ENCODE results near the gene KIF13A. TPM values are rescaled to one million over a fixed set of nuclear protein-coding genes. Genes with fewer than 3 reads are reported as not detected.

Gene KIF13A
- total RNA-seq, 2 experiments from 2014 or later = 0.91 to 1.4 TPM

- Mint-ChIP-seq H3K36me3 (ENCODE audit: low read depth) (no peaks in the 10 kb centered on the region), H3K27ac (no peak overlapping the region), H3K9me3 (no peaks in the 10 kb centered on the region), H3K27me3 (peaks cover 10% of the 10 kb centered on the region), H3K4me1 (ENCODE audit: low read depth) (no peaks in the 10 kb centered on the region), H3K4me3 (no peak overlapping the region)
- H3K27me3 ChIP-seq (ENCODE audit: control insufficient read depth in 1 of 2, insufficient read depth in 2 of 2, low read length in 2 of 2) = no peaks in the 10 kb centered on the region
- H3K4me1 ChIP-seq (ENCODE audit: insufficient read depth, low read length) = no peaks in the 10 kb centered on the region
- no peak overlapping the region for H3K4me3 ChIP-seq (ENCODE audit: low read length)
- H3K9me3 ChIP-seq (ENCODE audit: control insufficient read depth in 1 of 2, insufficient read depth in 1 of 2, low read length in 2 of 2) = no peaks in the 10 kb centered on the region
- DNase-seq (no peak), ATAC-seq (ENCODE audit: poor library complexity) (no peak)
- CTCF ChIA-PET = no interaction called here
- POLR2A ChIA-PET = no interaction called here
- TF ChIP-seq CTCF (IDR thresholded peaks at IDR 0.05) = no peak
- H3K36me3 ChIP-seq (ENCODE audit: insufficient read depth, low read length) = no peaks in the 10 kb centered on the region
- intact Hi-C loops (cut with DNase I, micrococcal nuclease) = no loop called here
- H3K27ac ChIP-seq (ENCODE audit: low read depth in 1 of 2, low read length in 2 of 2) = no peak overlapping the region
Measured at GRCh38 chr6:17836293-17836692, 151.1 kb downstream of the KIF13A start.

- Mint-ChIP-seq H3K27ac (no peak overlapping the region), H3K4me3 (no peak overlapping the region), H3K36me3 (ENCODE audit: low read depth) (no peaks in the 10 kb centered on the region), H3K4me1 (ENCODE audit: low read depth) (no peaks in the 10 kb centered on the region), H3K27me3 (peaks cover 12% of the 10 kb centered on the region), H3K9me3 (no peaks in the 10 kb centered on the region)
- POLR2A ChIA-PET = no interaction called here
- intact Hi-C loops (cut with DNase I, micrococcal nuclease) = no loop called here
- no peaks in the 10 kb centered on the region for H3K36me3 ChIP-seq (ENCODE audit: insufficient read depth, low read length)
- ATAC-seq (ENCODE audit: poor library complexity) (no peak), DNase-seq (no peak)
- no peaks in the 10 kb centered on the region for H3K4me1 ChIP-seq (ENCODE audit: insufficient read depth, low read length)
- H3K27me3 ChIP-seq (ENCODE audit: control insufficient read depth in 1 of 2, insufficient read depth in 2 of 2, low read length in 2 of 2) = no peaks in the 10 kb centered on the region
- no peak overlapping the region for H3K4me3 ChIP-seq (ENCODE audit: low read length)
- CTCF ChIA-PET = no interaction called here
- TF ChIP-seq CTCF (IDR thresholded peaks at IDR 0.05) = no peak
- no peaks in the 10 kb centered on the region for H3K9me3 ChIP-seq (ENCODE audit: control insufficient read depth in 1 of 2, insufficient read depth in 1 of 2, low read length in 2 of 2)
- no peak overlapping the region for H3K27ac ChIP-seq (ENCODE audit: low read depth in 1 of 2, low read length in 2 of 2)
Measured at GRCh38 chr6:17835784-17836183, 151.7 kb downstream of the KIF13A start.

- Histone ChIP-seq H3K9me3 (ENCODE audit: control insufficient read depth in 1 of 2, insufficient read depth in 1 of 2, low read length in 2 of 2) (no peaks in the 10 kb centered on the region), H3K27ac (ENCODE audit: low read depth in 1 of 2, low read length in 2 of 2) (no peak overlapping the region), H3K4me3 (ENCODE audit: low read length) (no peak overlapping the region), H3K36me3 (ENCODE audit: insufficient read depth, low read length) (no peaks in the 10 kb centered on the region), H3K27me3 (ENCODE audit: control insufficient read depth in 1 of 2, insufficient read depth in 2 of 2, low read length in 2 of 2) (no peaks in the 10 kb centered on the region), H3K4me1 (ENCODE audit: insufficient read depth, low read length) (no peaks in the 10 kb centered on the region)
- peaks cover 12% of the 10 kb centered on the region for H3K27me3 Mint-ChIP-seq
- ATAC-seq (ENCODE audit: poor library complexity) = no peak
- ChIA-PET POLR2A (interaction anchor here (0.5 kb wide), 1 partner anchor 24 kb away, joined by 3 read pairs; no protein-coding TSS in a partner anchor), CTCF (no interaction called here)
- H3K36me3 Mint-ChIP-seq (ENCODE audit: low read depth) = no peaks in the 10 kb centered on the region
- TF ChIP-seq CTCF (IDR thresholded peaks at IDR 0.05) = no peak
- intact Hi-C loops (cut with DNase I, micrococcal nuclease) = no loop called here
- H3K4me3 Mint-ChIP-seq = no peak overlapping the region
- DNase-seq = no peak
- H3K9me3 Mint-ChIP-seq = no peaks in the 10 kb centered on the region
- H3K4me1 Mint-ChIP-seq (ENCODE audit: low read depth) = no peaks in the 10 kb centered on the region
- H3K27ac Mint-ChIP-seq = no peak overlapping the region
Measured at GRCh38 chr6:17831135-17831534, 156.3 kb downstream of the KIF13A start.

Data from CD4-positive, alpha-beta T cell (primary cell).